ENCODE results near the gene SPRTN.

SPRTN gene

GRCh38 chr1:231338270-231339128 lies at the start of gene SPRTN:
Gene SPRTN (plus strand): TSS chr1:231338293. CDS start chr1:231338384, 91 bp downstream.
- peak within 1 kb of the TSS; percentile 94 to 99 (median 95) for H3K4me3 Mint-ChIP-seq
- H3K4me1 Mint-ChIP-seq: peaks cover 53% of the 10 kb centered on the region
- H3K36me3 Mint-ChIP-seq (ENCODE audit: low read depth): peaks cover 25% of the 10 kb centered on the region
- peak within 1 kb of the TSS; percentile 95 to 99 (median 97) for H3K27ac Mint-ChIP-seq
- no peak for TF ChIP-seq CTCF (IDR thresholded peaks at IDR 0.05; ENCODE audit: unreplicated experiment in 3 of 3)
- no peaks in the 10 kb centered on the region for H3K9me3 Mint-ChIP-seq
- peaks cover 3% of the 10 kb centered on the region for H3K27me3 Mint-ChIP-seq (ENCODE audit: low read depth)

- H3K4me3 Mint-ChIP-seq: no peak overlapping the region
- no peaks in the 10 kb centered on the region for H3K4me1 Mint-ChIP-seq
- peaks cover 4% of the 10 kb centered on the region for H3K27me3 Mint-ChIP-seq (ENCODE audit: low read depth)
- TF ChIP-seq CTCF (IDR thresholded peaks at IDR 0.05; ENCODE audit: unreplicated experiment in 3 of 3): no peak
- no peak overlapping the region for H3K27ac Mint-ChIP-seq
- no peaks in the 10 kb centered on the region for H3K36me3 Mint-ChIP-seq (ENCODE audit: low read depth)
- H3K9me3 Mint-ChIP-seq: no peaks in the 10 kb centered on the region
Observed at GRCh38 chr1:231295938-231296337, 42.2 kb upstream of the SPRTN start.

- Mint-ChIP-seq H3K4me1 (no peaks in the 10 kb centered on the region), H3K4me3 (no peak overlapping the region), H3K9me3 (no peaks in the 10 kb centered on the region), H3K36me3 (ENCODE audit: low read depth) (no peaks in the 10 kb centered on the region), H3K27me3 (ENCODE audit: low read depth) (no peaks in the 10 kb centered on the region), H3K27ac (no peak overlapping the region)
- no peak for TF ChIP-seq CTCF (IDR thresholded peaks at IDR 0.05; ENCODE audit: unreplicated experiment in 3 of 3)
Observed at GRCh38 chr1:231301990-231302389, 36.1 kb upstream of the SPRTN start.

GRCh38 chr1:231310391-231310934 lies 27.6 kb upstream of the SPRTN start:
- Mint-ChIP-seq H3K27me3 (ENCODE audit: low read depth) (peaks cover 7% of the 10 kb centered on the region), H3K27ac (no peak overlapping the region), H3K9me3 (no peaks in the 10 kb centered on the region), H3K36me3 (ENCODE audit: low read depth) (no peaks in the 10 kb centered on the region), H3K4me1 (no peaks in the 10 kb centered on the region), H3K4me3 (no peak overlapping the region)
- TF ChIP-seq CTCF (IDR thresholded peaks at IDR 0.05; ENCODE audit: unreplicated experiment in 3 of 3): no peak

GRCh38 chr1:231311720-231312431 lies 26.2 kb upstream of the SPRTN start:
- Mint-ChIP-seq H3K9me3 (no peaks in the 10 kb centered on the region), H3K36me3 (ENCODE audit: low read depth) (no peaks in the 10 kb centered on the region), H3K27ac (no peak overlapping the region), H3K4me3 (no peak overlapping the region), H3K4me1 (no peaks in the 10 kb centered on the region), H3K27me3 (ENCODE audit: low read depth) (peaks cover 7% of the 10 kb centered on the region)
- TF ChIP-seq CTCF (IDR thresholded peaks at IDR 0.05; ENCODE audit: unreplicated experiment in 3 of 3): no peak
